DMS79 treated with DMSO at 0.1 percent for 48 hours (cell line): ENCODE results near the gene GIMAP5.

Source experiments
- DNase-seq: peaks from one replicate; lab custom pipeline; 2025; lab: John Stamatoyannopoulos, UW

Gene GIMAP5

GRCh38 chr7:150737265-150738055, at the start of gene GIMAP5:
TSS of gene GIMAP5 (plus strand) at chr7:150737418. CDS start at chr7:150740885, 3,467 bp downstream.
- DNase-seq: no peak

GRCh38 chr7:150688630-150689029, 48.6 kb upstream of the GIMAP5 start:
- no peak for DNase-seq

- DNase-seq: no peak
These were observed 41.6 kb upstream of the GIMAP5 start for GRCh38 chr7:150695654-150696053.

GRCh38 chr7:150703209-150703608, 34.0 kb upstream of the GIMAP5 start:
- no peak for DNase-seq

- DNase-seq: no peak
These were observed 21.9 kb upstream of the GIMAP5 start for GRCh38 chr7:150715293-150715692.

- no peak for DNase-seq
These were observed 21.5 kb upstream of the GIMAP5 start for GRCh38 chr7:150715738-150716137.

GRCh38 chr7:150716368-150716767, 20.9 kb upstream of the GIMAP5 start, which contains the start of gene GIMAP1:
TSS of gene GIMAP1 (plus strand) at chr7:150716613. CDS start at chr7:150719048, 2,435 bp downstream.
- no peak for DNase-seq

- no peak for DNase-seq
These were observed 20.3 kb upstream of the GIMAP5 start for GRCh38 chr7:150716939-150717338.

- no peak for DNase-seq
These were observed 19.3 kb upstream of the GIMAP5 start for GRCh38 chr7:150717814-150718420.

GRCh38 chr7:150719436-150719835, 17.8 kb upstream of the GIMAP5 start:
- DNase-seq: no peak

- DNase-seq: no peak
These were observed 17.0 kb upstream of the GIMAP5 start for GRCh38 chr7:150719960-150720891.

- no peak for DNase-seq
These were observed 15.2 kb upstream of the GIMAP5 start for GRCh38 chr7:150721970-150722373.

- no peak for DNase-seq
These were observed 14.7 kb upstream of the GIMAP5 start for GRCh38 chr7:150722431-150722931.

- no peak for DNase-seq
These were observed 13.8 kb upstream of the GIMAP5 start for GRCh38 chr7:150723467-150723866.

- DNase-seq: no peak
These were observed 9.8 kb upstream of the GIMAP5 start for GRCh38 chr7:150727381-150727780.

- no peak for DNase-seq
These were observed 9.2 kb upstream of the GIMAP5 start for GRCh38 chr7:150728011-150728410.

GRCh38 chr7:150728609-150729008, 8.6 kb upstream of the GIMAP5 start:
- DNase-seq: no peak

GRCh38 chr7:150731916-150732315, 5.3 kb upstream of the GIMAP5 start:
- no peak for DNase-seq

- no peak for DNase-seq
These were observed 4.3 kb upstream of the GIMAP5 start for GRCh38 chr7:150732786-150733481.

- DNase-seq: no peak
These were observed 3.6 kb upstream of the GIMAP5 start for GRCh38 chr7:150733482-150734095.

- no peak for DNase-seq
These were observed 3.0 kb upstream of the GIMAP5 start for GRCh38 chr7:150734254-150734653.
